ENCODE data around the gene EXOSC3.

GRCh38 chr9:37760416-37761161, 24.3 kb downstream of the EXOSC3 start:
- TF ChIP-seq POLR2A (IDR thresholded peaks at IDR 0.05), result no peak
- TF ChIP-seq CTCF (IDR thresholded peaks at IDR 0.05), result no peak
